ENCODE results near the gene PGAP1. TPM values are rescaled to one million over a fixed set of nuclear protein-coding genes. Genes with fewer than 3 reads are reported as not detected.

The PGAP1 gene
- total and polyA plus RNA-seq, 7 donors: 0.57 to 5.2 (median 2.2) TPM

DNA sequence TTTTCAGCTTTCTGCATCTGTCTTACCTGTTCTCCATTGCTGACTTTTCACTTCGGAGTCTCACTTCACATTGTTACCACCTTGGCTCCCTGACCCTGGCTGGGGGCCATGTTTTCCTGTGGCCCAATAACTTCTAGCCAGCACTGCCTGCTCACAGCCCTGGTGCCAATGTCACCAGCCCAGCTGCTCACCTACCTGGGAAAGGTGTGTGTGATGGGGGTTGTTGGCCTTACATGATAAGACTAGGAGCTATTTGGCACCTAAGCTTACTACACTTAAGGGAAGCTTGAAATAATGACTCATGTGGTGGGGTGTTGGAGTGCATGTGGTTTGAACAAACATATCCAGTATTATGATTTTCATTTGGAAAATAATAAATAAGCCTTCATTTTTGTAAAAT lies 37.5 kb upstream of the PGAP1 start:
- WGBS, 3 donors: 76 to 81% (median 80%) methylated on average over 1 of the region's 1 CpG
- H3K27ac ChIP-seq: no peak overlapping the region
- intact Hi-C loops (cut with DNase I): no loop called here
- TF ChIP-seq, protein P1, sequence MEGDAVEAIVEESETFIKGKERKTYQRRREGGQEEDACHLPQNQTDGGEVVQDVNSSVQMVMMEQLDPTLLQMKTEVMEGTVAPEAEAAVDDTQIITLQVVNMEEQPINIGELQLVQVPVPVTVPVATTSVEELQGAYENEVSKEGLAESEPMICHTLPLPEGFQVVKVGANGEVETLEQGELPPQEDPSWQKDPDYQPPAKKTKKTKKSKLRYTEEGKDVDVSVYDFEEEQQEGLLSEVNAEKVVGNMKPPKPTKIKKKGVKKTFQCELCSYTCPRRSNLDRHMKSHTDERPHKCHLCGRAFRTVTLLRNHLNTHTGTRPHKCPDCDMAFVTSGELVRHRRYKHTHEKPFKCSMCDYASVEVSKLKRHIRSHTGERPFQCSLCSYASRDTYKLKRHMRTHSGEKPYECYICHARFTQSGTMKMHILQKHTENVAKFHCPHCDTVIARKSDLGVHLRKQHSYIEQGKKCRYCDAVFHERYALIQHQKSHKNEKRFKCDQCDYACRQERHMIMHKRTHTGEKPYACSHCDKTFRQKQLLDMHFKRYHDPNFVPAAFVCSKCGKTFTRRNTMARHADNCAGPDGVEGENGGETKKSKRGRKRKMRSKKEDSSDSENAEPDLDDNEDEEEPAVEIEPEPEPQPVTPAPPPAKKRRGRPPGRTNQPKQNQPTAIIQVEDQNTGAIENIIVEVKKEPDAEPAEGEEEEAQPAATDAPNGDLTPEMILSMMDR (IDR thresholded peaks at IDR 0.05): no peak
- H3K36me3 ChIP-seq (ENCODE audit: insufficient read depth in 1 of 2, low read depth in 1 of 2): no peaks in the 10 kb centered on the region
- no peaks in the 10 kb centered on the region for H3K27me3 ChIP-seq (ENCODE audit: insufficient read depth in 3 of 3, low read length in 2 of 3)
- H3K4me1 ChIP-seq: no peaks in the 10 kb centered on the region
- no peak overlapping the region for H3K4me3 ChIP-seq
- H3K9me3 ChIP-seq: no peaks in the 10 kb centered on the region
- ATAC-seq (no peak), DNase-seq (no peak)

DNA sequence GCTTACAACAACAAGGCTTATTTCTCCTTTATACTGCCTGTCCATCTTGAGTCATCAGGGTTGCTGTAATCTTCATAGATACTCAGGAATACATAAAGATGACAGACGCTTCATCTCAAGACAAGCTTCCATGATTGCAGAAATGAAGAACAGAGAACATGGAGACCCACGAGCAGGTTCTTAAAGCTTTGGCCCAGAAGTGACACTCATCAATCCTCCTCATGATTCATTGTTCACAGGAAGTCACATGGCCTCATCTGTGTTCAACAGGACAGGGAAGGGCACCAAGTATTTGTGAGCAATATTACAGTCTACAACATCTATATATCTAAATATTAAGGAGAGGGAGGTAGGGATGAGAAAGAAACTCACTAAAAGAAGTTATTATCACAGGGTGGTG lies 36.5 kb upstream of the PGAP1 start:
- DNase-seq: no peak
- Histone ChIP-seq H3K4me1 (no peaks in the 10 kb centered on the region), H3K4me3 (no peak overlapping the region), H3K9me3 (no peaks in the 10 kb centered on the region), H3K27me3 (ENCODE audit: insufficient read depth in 3 of 3, low read length in 2 of 3) (no peaks in the 10 kb centered on the region), H3K27ac (no peak overlapping the region), H3K36me3 (ENCODE audit: insufficient read depth in 1 of 2, low read depth in 1 of 2) (no peaks in the 10 kb centered on the region)
- TF ChIP-seq, protein P1 (IDR thresholded peaks at IDR 0.05): no peak
- no peak for ATAC-seq
- intact Hi-C loops (cut with DNase I): no loop called here
- WGBS, 3 donors: 67 to 72% (median 68%) methylated on average over 2 of the region's 2 CpGs

DNA sequence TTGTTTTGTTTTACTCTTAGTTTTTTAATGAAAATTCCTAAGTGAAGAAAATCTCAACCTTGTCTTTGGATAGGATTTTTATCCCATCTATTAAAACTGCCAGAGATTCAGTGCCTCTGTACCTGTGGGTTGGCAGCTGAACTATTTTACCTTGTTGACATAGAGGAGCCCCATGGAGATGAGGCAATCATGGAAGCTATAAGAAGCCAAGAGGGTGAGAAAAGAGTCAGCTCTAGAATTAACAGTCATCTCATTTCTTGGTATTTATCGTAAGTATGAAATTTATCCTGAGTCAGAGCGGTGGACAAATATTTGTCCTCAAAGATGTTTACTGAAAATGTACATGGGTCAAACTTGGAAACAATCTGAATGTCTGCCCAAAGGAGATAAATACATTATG lies 35.8 kb upstream of the PGAP1 start:
- DNase-seq: no peak
- H3K27ac ChIP-seq: no peak overlapping the region
- H3K4me3 ChIP-seq: no peak overlapping the region
- no peaks in the 10 kb centered on the region for H3K36me3 ChIP-seq (ENCODE audit: insufficient read depth in 1 of 2, low read depth in 1 of 2)
- ATAC-seq: no peak
- WGBS, 3 donors: 97 to 100% (median 99%) methylated on average over 2 of the region's 2 CpGs
- TF ChIP-seq, protein P1 (IDR thresholded peaks at IDR 0.05): no peak
- no peaks in the 10 kb centered on the region for H3K27me3 ChIP-seq (ENCODE audit: insufficient read depth in 3 of 3, low read length in 2 of 3)
- H3K4me1 ChIP-seq: no peaks in the 10 kb centered on the region
- intact Hi-C loops (cut with DNase I): no loop called here
- no peaks in the 10 kb centered on the region for H3K9me3 ChIP-seq

DNA sequence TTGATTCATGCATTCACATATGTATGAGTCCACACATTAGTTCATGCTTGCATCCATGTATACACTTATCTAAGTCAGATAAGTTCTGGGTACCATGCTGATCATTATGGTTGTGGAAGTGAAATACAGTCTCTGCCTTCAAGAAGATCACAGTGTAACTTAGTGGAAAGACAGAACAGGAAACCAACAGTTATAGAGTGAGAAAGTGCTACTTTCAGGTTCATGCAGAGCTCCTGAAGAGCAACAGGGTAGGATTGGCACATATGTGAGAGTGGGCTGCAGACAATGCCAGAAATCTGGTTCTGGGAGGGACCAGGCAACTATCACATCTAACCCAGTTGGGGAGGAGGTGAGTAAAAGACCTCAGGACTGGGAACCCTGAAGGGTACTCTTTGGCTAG lies 35.4 kb upstream of the PGAP1 start:
- Histone ChIP-seq H3K27ac (no peak overlapping the region), H3K4me1 (no peaks in the 10 kb centered on the region), H3K36me3 (ENCODE audit: insufficient read depth in 1 of 2, low read depth in 1 of 2) (no peaks in the 10 kb centered on the region), H3K27me3 (ENCODE audit: insufficient read depth in 3 of 3, low read length in 2 of 3) (no peaks in the 10 kb centered on the region), H3K4me3 (no peak overlapping the region), H3K9me3 (no peaks in the 10 kb centered on the region)
- TF ChIP-seq, protein P1 (IDR thresholded peaks at IDR 0.05): no peak
- DNase-seq (no peak), ATAC-seq (no peak)
- intact Hi-C loops (cut with DNase I): no loop called here

DNA sequence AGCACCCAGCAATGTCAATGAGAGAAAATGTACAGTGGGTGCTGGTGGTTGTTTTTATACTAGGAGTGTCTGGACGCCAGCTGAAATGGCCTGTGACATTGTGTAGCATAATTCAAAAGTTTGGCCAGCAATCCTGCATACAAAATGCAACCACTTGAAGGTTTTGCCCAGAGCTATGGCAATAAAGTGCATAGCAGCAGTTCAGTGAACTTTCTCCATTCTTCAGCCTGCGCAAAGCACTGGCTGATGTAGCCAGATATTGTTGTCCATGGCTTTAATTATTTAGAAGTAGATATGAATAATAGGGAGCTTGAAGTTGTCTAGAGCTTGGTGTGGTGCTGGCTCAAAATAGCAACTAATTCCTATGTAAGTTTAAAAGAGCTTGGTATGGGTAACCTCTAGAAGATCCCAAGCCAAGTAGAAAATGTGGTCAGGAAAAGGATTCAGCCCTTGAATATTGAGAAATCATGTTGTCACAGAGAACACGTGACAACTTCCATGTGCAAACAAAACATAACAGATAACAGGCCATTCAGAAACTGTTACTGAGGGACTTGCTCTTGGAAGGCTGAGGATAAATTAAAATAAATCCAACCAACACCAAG lies 33.3 kb upstream of the PGAP1 start:
- DNase-seq (no peak), ATAC-seq (no peak)
- WGBS, 3 donors: 85 to 96% (median 86%) methylated on average over 3 of the region's 3 CpGs
- no peak overlapping the region for H3K4me3 ChIP-seq
- no peaks in the 10 kb centered on the region for H3K27me3 ChIP-seq (ENCODE audit: insufficient read depth in 3 of 3, low read length in 2 of 3)
- H3K9me3 ChIP-seq: no peaks in the 10 kb centered on the region
- H3K36me3 ChIP-seq (ENCODE audit: insufficient read depth in 1 of 2, low read depth in 1 of 2): no peaks in the 10 kb centered on the region
- TF ChIP-seq, protein P1 (IDR thresholded peaks at IDR 0.05): no peak
- H3K4me1 ChIP-seq: no peaks in the 10 kb centered on the region
- intact Hi-C loops (cut with DNase I): no loop called here
- no peak overlapping the region for H3K27ac ChIP-seq

All from psoas muscle (tissue), 8 donors.